ENCODE data around the gene SEPTIN6. TPM values are rescaled to one million over a fixed set of nuclear protein-coding genes. Genes with fewer than 3 reads are reported as not detected.

Gene SEPTIN6
- total and polyA plus RNA-seq, 2 of the 13 experiments (the other 11 are each of a cell fraction or from before 2014, with no cell fraction given) = 21.7 to 38.3 TPM

GRCh38 chrX:119709630-119710029 lies 16.7 kb upstream of the SEPTIN6 start:
- no TSS peak for BruUV-seq (replicated peaks)
- Histone ChIP-seq H3K4me1 (ENCODE audit: insufficient read depth, low read length) (no peaks in the 10 kb centered on the region), H3K9me3 (ENCODE audit: low read length) (no peaks in the 10 kb centered on the region), H3K27ac (ENCODE audit: extremely low read length, insufficient read depth, low read length) (no peak overlapping the region), H4K20me1 (ENCODE audit: insufficient read depth, low read length) (no peaks in the 10 kb centered on the region), H3K4me3 (replicated peaks in 1 of 3; ENCODE audit: insufficient read depth in 1 of 3, low read depth in 2 of 3, low read length in 3 of 3) (no peak overlapping the region), H2AFZ (ENCODE audit: low read length) (no peak overlapping the region), H3K36me3 (replicated peaks in 1 of 2; ENCODE audit: control insufficient read depth in 1 of 2, insufficient read depth in 2 of 2, low read length in 2 of 2) (no peaks in the 10 kb centered on the region), H3K4me2 (ENCODE audit: low read depth, low read length) (no peak overlapping the region), H3K27me3 (ENCODE audit: control insufficient read depth in 1 of 2, insufficient read depth in 2 of 2, low read length in 2 of 2) (no peaks in the 10 kb centered on the region), H3K9ac (ENCODE audit: insufficient read depth, low read depth, low read length) (no peak overlapping the region), H3K79me2 (ENCODE audit: insufficient read depth, low read length) (no peaks in the 10 kb centered on the region)
- in situ Hi-C loops (cut with HindIII; ENCODE audit: extremely low pct_ligation_motif_present, low pct_unique_long_range_greater_than_20kb) = no loop called here
- intact Hi-C loops (cut with micrococcal nuclease; ENCODE audit: unreplicated experiment) = no loop called here
- FAIRE-seq (no peak), DNase-seq (ENCODE audit: low spot score) (no peak), ATAC-seq (no peak)
- CTCF ChIA-PET (ENCODE audit: low intra/inter-chr PET ratio, low total read pairs) = no interaction called here
- WGBS (ENCODE audit: low lambda C conversion rate) = 60% methylated on average over 2 of the region's 3 CpGs
- no peak for TF ChIP-seq NCOA2 (CRISPR knock-in tag; IDR thresholded peaks at IDR 0.05)
- TF ChIP-seq MBNL3 (CRISPR knock-in tag; conservative IDR thresholded peaks at IDR 0.05) = no peak
- TF ChIP-seq ZBTB34 (CRISPR knock-in tag; IDR thresholded peaks at IDR 0.05) = no peak
- no peak for TF ChIP-seq XBP1 (CRISPR knock-in tag; IDR thresholded peaks at IDR 0.05)
- TF ChIP-seq ZNF550 (CRISPR knock-in tag; IDR thresholded peaks at IDR 0.05; ENCODE audit: borderline replicate concordance) = no peak
- no peak for TF ChIP-seq ZNF761 (CRISPR knock-in tag; conservative IDR thresholded peaks at IDR 0.05)
- TF ChIP-seq KLF6 (CRISPR knock-in tag; IDR thresholded peaks at IDR 0.05) = no peak
- TF ChIP-seq SAP130 (CRISPR knock-in tag; IDR thresholded peaks at IDR 0.05; ENCODE audit: low read depth) = no peak
- TF ChIP-seq FLYWCH1 (CRISPR knock-in tag; IDR thresholded peaks at IDR 0.05) = no peak
- TF ChIP-seq ZNF263 (CRISPR knock-in tag; IDR thresholded peaks at IDR 0.05) = no peak
- no peak for TF ChIP-seq ZSCAN25 (CRISPR knock-in tag; IDR thresholded peaks at IDR 0.05)
- no peak for TF ChIP-seq ZNF629 (CRISPR knock-in tag; conservative IDR thresholded peaks at IDR 0.05)
- TF ChIP-seq NFYB (CRISPR knock-in tag; IDR thresholded peaks at IDR 0.05) = no peak
- no peak for TF ChIP-seq RFXANK (CRISPR knock-in tag; IDR thresholded peaks at IDR 0.05)
- no peak for TF ChIP-seq NR2F6 (IDR thresholded peaks at IDR 0.05)
- TF ChIP-seq NR2F6 (CRISPR knock-in tag; IDR thresholded peaks at IDR 0.05) = no peak
- no peak for TF ChIP-seq PRDM4 (CRISPR knock-in tag; IDR thresholded peaks at IDR 0.05; ENCODE audit: borderline replicate concordance)
- TF ChIP-seq TBX3 (IDR thresholded peaks at IDR 0.05; ENCODE audit: borderline replicate concordance) = no peak
- POLR2A ChIA-PET = no interaction called here

All from HepG2 (cell line).